ENCODE measurements around the gene ARHGAP45. TPM values are rescaled to one million over a fixed set of nuclear protein-coding genes. Genes with fewer than 3 reads are reported as not detected.

Gene ARHGAP45
- total and polyA plus RNA-seq, 7 experiments from 2014 or later: 305 to 1,030 (median 779) TPM

DNA sequence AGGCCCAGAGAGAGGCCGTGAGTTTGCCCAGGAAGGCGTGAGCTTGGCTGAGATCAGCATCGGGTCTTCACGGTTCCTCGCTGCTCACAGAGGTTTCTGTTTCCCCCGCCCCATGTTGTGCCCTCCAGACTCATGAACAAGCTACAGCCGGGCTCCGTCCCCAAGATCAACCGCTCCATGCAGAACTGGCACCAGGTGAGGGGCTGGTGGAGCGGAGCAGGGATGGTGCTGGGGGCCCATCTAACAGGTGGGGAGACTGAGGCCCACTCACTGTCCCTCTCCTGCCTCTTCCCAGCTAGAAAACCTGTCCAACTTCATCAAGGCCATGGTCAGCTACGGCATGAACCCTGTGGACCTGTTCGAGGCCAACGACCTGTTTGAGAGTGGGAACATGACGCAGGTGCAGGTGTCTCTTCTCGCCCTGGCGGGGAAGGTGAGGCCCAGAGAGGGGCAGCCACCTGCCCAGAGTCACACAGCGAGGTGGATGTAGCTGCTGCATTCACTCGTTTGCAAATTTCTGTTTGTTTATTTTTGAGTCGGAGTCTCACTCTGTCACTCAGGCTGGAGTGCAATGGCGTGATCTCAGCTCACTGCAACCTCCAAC is 34.6 kb upstream of the ARHGAP45 start:
- peaks cover 0 to 34% (median 9%) of the 10 kb centered on the region in 5 donors for H3K36me3 Mint-ChIP-seq
- ChIA-PET POLR2A (interaction anchor here (1.0 to 18.2 kb wide), 9 partner anchors 7 to 237 kb away, joined by 3 to 495 read pairs (median 6); partner anchors contain the start of genes ABCA7, ARHGAP45 and RNU6-2), CTCF (interaction anchor here (0.6 to 2.2 kb wide), 3 partner anchors 53 to 170 kb away, joined by 3 to 12 read pairs (median 4); no protein-coding TSS in a partner anchor)
- intact Hi-C loops (cut with micrococcal nuclease): no loop called here
- no peak for ATAC-seq
- peaks cover 0 to 5% (median 0%) of the 10 kb centered on the region in 11 donors for H3K9me3 Mint-ChIP-seq
- H3K4me3 ChIP-seq (ENCODE audit: low read length): no peak overlapping the region
- H3K27me3 ChIP-seq (ENCODE audit: control insufficient read depth in 2 of 2, insufficient read depth in 2 of 2, low read length in 2 of 2): no peaks in the 10 kb centered on the region
- no peaks in the 10 kb centered on the region for H3K9me3 ChIP-seq (ENCODE audit: control insufficient read depth in 2 of 3, low read length in 3 of 3)
- DNase-seq: no peak
- no peaks in the 10 kb centered on the region for H3K27me3 Mint-ChIP-seq
- peaks cover 13 to 44% (median 21%) of the 10 kb centered on the region in 3 experiments for H3K36me3 ChIP-seq (ENCODE audit: control insufficient read depth in 2 of 3, insufficient read depth in 3 of 3, low read length in 3 of 3)
- H3K27ac Mint-ChIP-seq: peak overlapping the region in 7 of 9 donors; percentile 17 to 96 (median 80)
- peak overlapping the region in 5 of 10 donors; percentile 29 to 73 (median 48) for H3K4me3 Mint-ChIP-seq
- H3K27ac ChIP-seq (ENCODE audit: low read depth, low read length): peak overlapping the region; percentile 35
- peaks cover 30 to 34% of the 10 kb centered on the region in 2 donors for H3K4me1 ChIP-seq (ENCODE audit: control insufficient read depth in 2 of 2, insufficient read depth in 2 of 2, low read length in 2 of 2)
- H3K4me1 Mint-ChIP-seq: peaks cover 13 to 60% (median 41%) of the 10 kb centered on the region in 7 donors

DNA sequence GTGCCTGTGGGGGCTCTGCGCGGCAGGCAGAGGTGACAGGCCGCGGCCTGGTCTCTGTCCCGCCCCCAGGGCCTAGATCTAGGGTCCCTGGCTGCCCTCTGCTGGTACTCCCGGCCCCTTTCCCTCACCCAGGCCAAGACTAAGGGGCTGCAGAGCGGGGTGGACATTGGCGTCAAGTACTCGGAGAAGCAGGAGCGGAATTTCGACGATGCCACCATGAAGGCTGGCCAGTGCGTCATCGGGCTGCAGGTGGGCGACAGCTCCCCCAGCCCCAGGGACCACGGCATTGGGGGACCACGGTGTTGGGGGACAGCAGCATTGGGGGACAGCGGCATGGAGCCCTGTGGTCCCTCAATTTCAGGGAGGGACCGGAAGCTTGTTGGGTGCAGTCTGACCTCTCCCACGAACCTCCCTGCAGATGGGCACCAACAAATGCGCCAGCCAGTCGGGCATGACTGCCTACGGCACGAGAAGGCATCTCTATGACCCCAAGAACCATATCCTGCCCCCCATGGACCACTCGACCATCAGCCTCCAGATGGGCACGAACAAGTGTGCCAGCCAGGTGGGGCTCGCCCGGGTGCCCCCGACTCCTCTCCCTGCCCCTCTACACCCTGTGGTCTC is 30.9 kb upstream of the ARHGAP45 start:
- ChIA-PET CTCF (interaction anchor here (0.7 kb wide), 1 partner anchor 16 kb away, joined by 4 read pairs; no protein-coding TSS in a partner anchor), POLR2A (interaction anchor here (0.7 to 9.4 kb wide), 5 partner anchors 9 to 52 kb away, joined by 3 to 342 read pairs (median 136); partner anchors contain the start of genes ARHGAP45, CNN2, RNU6-2 and TMEM259)
- intact Hi-C loops (cut with micrococcal nuclease): loop anchor here in 1 of 2 donors (5.0 kb wide), 1 partner anchor 41 kb away; no protein-coding TSS in a partner anchor
- Histone ChIP-seq H3K36me3 (ENCODE audit: control insufficient read depth in 2 of 3, insufficient read depth in 3 of 3, low read length in 3 of 3) (peaks cover 14 to 40% (median 18%) of the 10 kb centered on the region in 3 experiments), H3K4me3 (ENCODE audit: low read length) (no peak overlapping the region), H3K27ac (ENCODE audit: low read depth, low read length) (no peak overlapping the region), H3K9me3 (ENCODE audit: control insufficient read depth in 2 of 3, low read length in 3 of 3) (no peaks in the 10 kb centered on the region), H3K4me1 (ENCODE audit: control insufficient read depth in 2 of 2, insufficient read depth in 2 of 2, low read length in 2 of 2) (peaks cover 32 to 43% of the 10 kb centered on the region in 2 donors), H3K27me3 (ENCODE audit: control insufficient read depth in 2 of 2, insufficient read depth in 2 of 2, low read length in 2 of 2) (no peaks in the 10 kb centered on the region)
- DNase-seq (peak in 2 of 9 donors; percentile 5 to 26), ATAC-seq (no peak)
- peaks cover 6 to 42% (median 14%) of the 10 kb centered on the region in 5 donors for H3K36me3 Mint-ChIP-seq
- H3K4me3 Mint-ChIP-seq: peak overlapping the region in 5 of 10 donors; percentile 12 to 98 (median 44)
- peaks cover 35 to 71% (median 64%) of the 10 kb centered on the region in 7 donors for H3K4me1 Mint-ChIP-seq
- H3K9me3 Mint-ChIP-seq: peaks cover 0 to 2% (median 0%) of the 10 kb centered on the region in 11 donors
- H3K27me3 Mint-ChIP-seq: no peaks in the 10 kb centered on the region
- H3K27ac Mint-ChIP-seq: peak overlapping the region in 8 of 9 donors; percentile 66 to 98 (median 94)

DNA sequence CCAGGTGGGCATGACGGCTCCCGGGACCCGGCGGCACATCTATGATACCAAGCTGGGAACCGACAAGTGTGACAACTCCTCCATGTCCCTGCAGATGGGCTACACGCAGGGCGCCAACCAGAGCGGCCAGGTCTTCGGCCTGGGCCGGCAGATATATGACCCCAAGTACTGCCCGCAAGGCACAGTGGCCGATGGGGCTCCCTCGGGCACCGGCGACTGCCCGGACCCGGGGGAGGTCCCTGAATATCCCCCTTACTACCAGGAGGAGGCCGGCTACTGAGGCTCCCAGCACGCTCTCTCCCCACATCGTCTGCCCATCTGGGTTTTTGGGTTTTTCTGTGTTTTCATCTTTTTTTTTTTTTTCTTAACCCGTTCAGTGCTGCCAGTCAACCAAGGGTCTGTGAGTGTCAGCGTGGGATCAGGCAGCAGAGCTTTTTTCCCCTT is 29.3 kb upstream of the ARHGAP45 start:
- intact Hi-C loops (cut with micrococcal nuclease): loop anchor here (2.0 to 5.0 kb wide), 2 partner anchors 37 to 40 kb away; partner anchors contain the start of gene GRIN3B (in 1 of the 2)
- peak overlapping the region; percentile 78 to 98 (median 95) for H3K27ac Mint-ChIP-seq
- no peaks in the 10 kb centered on the region for H3K27me3 ChIP-seq (ENCODE audit: control insufficient read depth in 2 of 2, insufficient read depth in 2 of 2, low read length in 2 of 2)
- H3K27me3 Mint-ChIP-seq: no peaks in the 10 kb centered on the region
- peak overlapping the region; percentile 60 for H3K27ac ChIP-seq (ENCODE audit: low read depth, low read length)
- no peaks in the 10 kb centered on the region for H3K9me3 ChIP-seq (ENCODE audit: control insufficient read depth in 2 of 3, low read length in 3 of 3)
- H3K36me3 ChIP-seq (ENCODE audit: control insufficient read depth in 2 of 3, insufficient read depth in 3 of 3, low read length in 3 of 3): peaks cover 8 to 37% (median 11%) of the 10 kb centered on the region in 3 experiments
- H3K9me3 Mint-ChIP-seq: peaks cover 0 to 2% (median 0%) of the 10 kb centered on the region in 11 donors
- ChIA-PET POLR2A (interaction anchor here (0.6 to 9.4 kb wide), 12 partner anchors 9 to 362 kb away, joined by 3 to 342 read pairs (median 5); partner anchors contain the start of genes ARHGAP45, CNN2, RNU6-2 and TMEM259), CTCF (interaction anchor here (0.6 to 2.5 kb wide), 4 partner anchors 12 to 139 kb away, joined by 3 to 6 read pairs (median 4); partner anchors contain the start of gene CNN2)
- DNase-seq (no peak), ATAC-seq (no peak)
- H3K4me3 Mint-ChIP-seq: peak overlapping the region; percentile 32 to 100 (median 98)
- peaks cover 30 to 49% of the 10 kb centered on the region in 2 donors for H3K4me1 ChIP-seq (ENCODE audit: control insufficient read depth in 2 of 2, insufficient read depth in 2 of 2, low read length in 2 of 2)
- H3K4me3 ChIP-seq (ENCODE audit: low read length): peak overlapping the region; percentile 43
- peaks cover 6 to 37% (median 14%) of the 10 kb centered on the region in 5 donors for H3K36me3 Mint-ChIP-seq
- peaks cover 29 to 71% (median 62%) of the 10 kb centered on the region in 7 donors for H3K4me1 Mint-ChIP-seq

DNA sequence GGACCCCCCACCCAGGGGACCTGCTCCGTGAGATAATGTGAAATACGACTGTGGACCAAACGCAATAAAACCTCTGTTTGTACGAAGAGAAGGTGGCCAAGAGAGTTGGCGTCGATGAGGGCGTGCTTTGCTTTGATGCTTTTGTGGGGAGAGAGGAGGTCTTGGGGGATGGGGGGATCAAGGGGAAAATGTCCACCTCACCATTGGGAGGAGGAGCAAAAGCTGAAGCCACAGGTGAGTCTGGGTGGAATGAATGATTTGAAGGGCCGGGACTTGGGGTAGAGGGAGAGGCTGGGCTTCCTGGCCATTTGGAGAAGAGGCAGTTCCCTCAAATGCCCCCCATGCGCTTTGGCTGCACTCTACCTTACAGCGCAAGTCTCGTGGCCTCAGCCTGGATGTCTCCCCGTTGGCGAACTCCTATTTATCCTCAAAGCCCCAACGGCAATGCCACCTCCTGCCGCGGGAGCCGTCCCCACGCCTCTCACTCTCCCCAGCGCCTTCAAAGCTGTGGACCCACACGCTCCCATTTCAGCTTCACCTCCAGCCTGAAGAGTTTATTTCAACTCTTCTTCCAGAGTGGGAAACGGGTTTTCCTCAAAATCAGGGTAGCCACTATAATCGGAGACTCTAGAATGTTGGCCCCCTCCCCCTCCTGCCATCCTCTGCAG is 27.9 kb upstream of the ARHGAP45 start:
- POLR2A ChIA-PET: interaction anchor here (0.9 to 9.4 kb wide), 17 partner anchors 9 to 229 kb away, joined by 3 to 342 read pairs (median 6); partner anchors contain the start of genes ARHGAP45, CIRBP, CNN2 and MED16
- H3K4me3 ChIP-seq (ENCODE audit: low read length): peak overlapping the region; percentile 39

DNA sequence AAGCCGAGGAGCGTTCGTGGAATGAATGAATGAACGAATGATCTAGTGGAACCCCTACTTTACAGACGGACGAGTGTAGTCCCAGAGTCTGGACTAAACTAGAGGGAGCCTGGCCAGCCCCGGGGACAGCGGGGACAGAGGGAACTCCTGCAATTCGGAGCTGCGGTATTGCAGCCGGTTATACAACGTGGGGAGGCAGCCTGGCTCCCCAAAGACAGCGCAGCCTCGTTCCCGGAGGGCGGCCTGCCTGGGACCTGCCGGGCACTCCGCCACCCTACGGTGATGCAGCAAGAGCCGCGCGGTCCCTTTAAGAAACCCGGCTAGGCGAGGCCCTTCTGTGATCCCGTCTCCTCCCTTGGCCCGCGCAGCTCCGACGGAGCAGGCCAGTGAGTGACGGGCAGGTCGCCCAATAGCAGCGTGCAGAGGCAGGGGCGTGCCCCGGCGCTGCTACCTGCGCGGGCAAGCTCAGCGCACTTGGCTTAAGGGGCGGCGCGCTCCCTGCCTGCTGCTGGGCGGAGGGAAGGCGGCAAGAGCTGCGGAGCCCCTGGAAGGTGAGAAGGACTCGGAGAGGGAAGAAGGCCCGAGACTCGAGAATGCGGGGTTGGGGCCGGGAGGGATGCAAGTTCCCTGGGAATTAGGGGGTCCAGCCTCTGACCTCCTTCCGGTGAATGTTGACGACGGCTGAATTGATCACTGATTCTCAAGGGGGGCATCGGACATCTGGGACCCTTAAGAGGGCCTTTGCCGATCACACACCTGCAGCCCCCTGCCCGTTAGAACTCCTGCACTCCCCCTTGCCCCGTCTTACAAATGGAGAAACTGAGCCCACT is 27.1 kb upstream of the ARHGAP45 start, which contains the start of gene ABCA7:
ABCA7 (plus strand) TSS at position 462 of the 830 bp plus-strand sequence. CDS start 1,255 bp downstream, outside the sequence.
- peak within 1 kb of the TSS; percentile 74 for H3K4me3 ChIP-seq (ENCODE audit: low read length)
- POLR2A ChIA-PET: interaction anchor here (0.6 to 9.4 kb wide), 22 partner anchors 9 to 450 kb away, joined by 3 to 342 read pairs (median 5); partner anchors contain the start of genes ARHGAP45, CIRBP, CNN2 and GPX4
- peaks cover 29 to 61% (median 54%) of the 10 kb centered on the region in 7 donors for H3K4me1 Mint-ChIP-seq

More for the DNA sequence above, 27.9 kb upstream of the ARHGAP45 start:
- Mint-ChIP-seq H3K36me3 (peaks cover 6 to 31% (median 14%) of the 10 kb centered on the region in 5 donors), H3K9me3 (peaks cover 0 to 2% (median 0%) of the 10 kb centered on the region in 11 donors), H3K27me3 (no peaks in the 10 kb centered on the region), H3K4me1 (peaks cover 29 to 61% (median 54%) of the 10 kb centered on the region in 7 donors), H3K4me3 (peak overlapping the region; percentile 95 to 100 (median 98)), H3K27ac (peak overlapping the region; percentile 78 to 98 (median 95))
- no peak for ATAC-seq
- Histone ChIP-seq H3K36me3 (ENCODE audit: control insufficient read depth in 2 of 3, insufficient read depth in 3 of 3, low read length in 3 of 3) (peaks cover 6 to 39% (median 7%) of the 10 kb centered on the region in 3 experiments), H3K4me1 (ENCODE audit: control insufficient read depth in 2 of 2, insufficient read depth in 2 of 2, low read length in 2 of 2) (peaks cover 30 to 42% of the 10 kb centered on the region in 2 donors), H3K27me3 (ENCODE audit: control insufficient read depth in 2 of 2, insufficient read depth in 2 of 2, low read length in 2 of 2) (no peaks in the 10 kb centered on the region), H3K9me3 (ENCODE audit: control insufficient read depth in 2 of 3, low read length in 3 of 3) (no peaks in the 10 kb centered on the region), H3K27ac (ENCODE audit: low read depth, low read length) (peak overlapping the region; percentile 60)
- CTCF ChIA-PET: interaction anchor here (1.1 to 3.1 kb wide), 6 partner anchors 8 to 230 kb away, joined by 3 to 13 read pairs (median 5); partner anchors contain the start of genes CIRBP, CNN2 and RNU6-2
- DNase-seq: peak in 1 of 9 donors; percentile 26
- intact Hi-C loops (cut with micrococcal nuclease): loop anchor here (2.0 to 5.0 kb wide), 2 partner anchors 38 kb away; partner anchors contain the start of gene GRIN3B (in 1 of the 2)

More for the DNA sequence above, 27.1 kb upstream of the ARHGAP45 start, which contains the start of gene ABCA7:
- peaks cover 6 to 31% (median 14%) of the 10 kb centered on the region in 5 donors for H3K36me3 Mint-ChIP-seq
- peaks cover 0 to 2% (median 0%) of the 10 kb centered on the region in 11 donors for H3K9me3 Mint-ChIP-seq
- peak within 1 kb of the TSS; percentile 95 to 100 (median 98) for H3K4me3 Mint-ChIP-seq
- H3K27ac ChIP-seq (ENCODE audit: low read depth, low read length): peak within 1 kb of the TSS; percentile 74
- ATAC-seq: peak; percentile 96
- no peaks in the 10 kb centered on the region for H3K27me3 ChIP-seq (ENCODE audit: control insufficient read depth in 2 of 2, insufficient read depth in 2 of 2, low read length in 2 of 2)
- no peaks in the 10 kb centered on the region for H3K9me3 ChIP-seq (ENCODE audit: control insufficient read depth in 2 of 3, low read length in 3 of 3)
- CTCF ChIA-PET: interaction anchor here (0.7 to 3.1 kb wide), 7 partner anchors 9 to 229 kb away, joined by 3 to 13 read pairs (median 4); partner anchors contain the start of genes CIRBP, CNN2 and RNU6-2
- peaks cover 30 to 42% of the 10 kb centered on the region in 2 donors for H3K4me1 ChIP-seq (ENCODE audit: control insufficient read depth in 2 of 2, insufficient read depth in 2 of 2, low read length in 2 of 2)
- intact Hi-C loops (cut with micrococcal nuclease): loop anchor here (1.0 to 5.0 kb wide), 10 partner anchors 12 to 165 kb away; partner anchors contain the start of genes ARHGAP45 (in 2 of the 2), RNU6-2 (in 2 of the 2), TMEM259 (in 2 of the 2) and GRIN3B (in 1 of the 2)
- peak; percentile 98 to 100 (median 99) for DNase-seq
- peaks cover 6 to 46% (median 7%) of the 10 kb centered on the region in 3 experiments for H3K36me3 ChIP-seq (ENCODE audit: control insufficient read depth in 2 of 3, insufficient read depth in 3 of 3, low read length in 3 of 3)
- H3K27me3 Mint-ChIP-seq: no peaks in the 10 kb centered on the region
- H3K27ac Mint-ChIP-seq: peak within 1 kb of the TSS; percentile 79 to 98 (median 95)

Measured in naive thymus-derived CD4-positive, alpha-beta T cell (primary cell).